HTERT RPE-1 (cell line): ENCODE measurements around the gene CD226.

Experiments
- in situ Hi-C: fragments of 300-500 bp; cut with MboI; formaldehyde crosslinking; loops from 4 replicates; pipeline ENCODE4 v1.14.3; 2020; ENCODE audit warnings: low sequenced_read_pairs

CD226 gene

DNA sequence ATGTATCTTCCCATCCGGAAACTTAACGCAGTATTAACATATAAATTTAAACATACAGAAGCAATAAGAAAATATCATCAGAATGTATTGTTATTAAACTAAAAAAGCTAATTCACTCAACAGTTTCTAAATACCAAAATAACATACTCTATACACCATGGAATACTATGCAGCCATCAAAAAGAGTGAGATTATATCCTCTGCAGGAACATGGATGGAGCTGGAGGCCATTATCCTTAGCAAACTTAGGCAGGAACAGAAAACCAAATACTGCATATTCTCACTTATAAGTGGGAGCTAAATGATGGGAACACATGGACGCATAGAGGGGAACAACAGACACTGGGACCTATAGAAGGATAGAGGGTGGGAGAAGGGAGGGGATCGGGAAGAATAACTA, 127.1 kb downstream of the CD226 start:
- in situ Hi-C loops = no loop called here

DNA sequence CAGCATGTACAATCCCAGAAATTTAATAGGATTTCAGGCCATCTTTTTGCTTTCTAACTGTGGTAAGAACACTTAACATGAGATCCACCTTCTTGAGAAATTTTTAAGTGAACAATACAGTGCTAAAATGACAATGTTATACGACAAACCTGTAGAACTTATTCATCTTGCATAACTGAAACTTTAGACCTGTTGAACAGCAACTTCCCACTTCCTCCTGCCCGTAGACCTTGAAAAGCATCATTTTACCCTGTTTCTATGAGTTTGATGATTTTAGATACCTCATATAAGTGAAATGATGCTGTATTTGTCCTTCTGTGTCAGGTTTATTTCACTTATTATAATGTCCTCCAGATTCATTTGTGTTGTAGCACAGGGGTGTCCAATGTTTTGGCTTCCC, 128.2 kb downstream of the CD226 start:
- in situ Hi-C loops = no loop called here

- in situ Hi-C loops = no loop called here
These were observed 130.2 kb downstream of the CD226 start for GRCh38 chr18:69817335-69817940.

- in situ Hi-C loops = no loop called here
These were observed 132.8 kb downstream of the CD226 start for GRCh38 chr18:69814861-69815385.

DNA sequence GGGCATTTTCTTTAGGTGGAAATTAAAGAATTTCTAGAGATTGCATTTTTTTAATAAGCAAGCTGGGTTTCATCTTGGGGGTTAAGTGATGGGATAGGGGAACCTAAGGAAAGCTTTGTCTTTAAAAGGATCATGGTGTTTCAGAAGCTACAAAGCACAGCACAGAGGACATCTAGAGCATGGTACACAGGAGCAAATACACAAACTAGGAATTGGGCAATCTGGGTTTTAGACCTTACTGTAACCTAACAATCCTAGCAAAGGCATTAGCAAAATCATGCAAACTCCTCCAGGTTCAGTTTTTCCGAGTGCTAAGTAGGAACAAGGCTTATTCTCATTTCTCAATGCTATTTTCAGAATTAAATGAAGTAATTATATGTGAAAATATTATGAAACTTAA, 134.1 kb downstream of the CD226 start:
- in situ Hi-C loops = no loop called here

DNA sequence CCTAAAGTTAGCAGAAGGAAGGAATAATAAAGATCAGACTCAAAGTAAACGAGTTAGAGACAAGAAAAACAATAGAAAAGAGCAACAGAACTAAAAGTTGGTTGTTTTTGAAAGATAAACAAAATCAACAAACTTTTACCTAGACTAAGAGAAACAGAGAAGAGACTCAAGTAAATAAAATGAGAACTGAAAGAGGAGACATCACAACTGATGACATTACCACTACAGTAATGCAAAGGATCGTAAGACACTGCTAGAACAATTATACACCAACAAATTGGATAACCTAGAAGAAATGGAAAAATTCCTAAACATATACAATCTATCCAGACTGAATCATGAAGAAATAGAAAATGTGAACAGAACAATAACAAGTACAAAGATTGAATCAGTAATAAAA, 139.3 kb downstream of the CD226 start:
- in situ Hi-C loops = no loop called here

GRCh38 chr18:69804776-69805501, 142.7 kb downstream of the CD226 start:
- in situ Hi-C loops = no loop called here
